Measurements from ENCODE around the gene KIF20B.

KIF20B gene

GRCh38 chr10:89701242-89702120, at the start of gene KIF20B:
Gene KIF20B, plus strand, starts transcription at chr10:89701590. Its CDS starts 3,705 bp downstream, at chr10:89705295.
- DNase-seq = peak; percentile 96

GRCh38 chr10:89651916-89652573, 49.3 kb upstream of the KIF20B start:
- DNase-seq = no peak

GRCh38 chr10:89652806-89653370, 48.5 kb upstream of the KIF20B start:
- DNase-seq = no peak

- DNase-seq = no peak
These were observed 48.0 kb upstream of the KIF20B start for GRCh38 chr10:89653410-89653869.

- no peak for DNase-seq
These were observed 45.7 kb upstream of the KIF20B start for GRCh38 chr10:89655722-89656121.

GRCh38 chr10:89657302-89657701, 44.1 kb upstream of the KIF20B start:
- no peak for DNase-seq

- no peak for DNase-seq
These were observed 42.0 kb upstream of the KIF20B start for GRCh38 chr10:89659143-89660131.

GRCh38 chr10:89662596-89662995, 38.8 kb upstream of the KIF20B start:
- DNase-seq = no peak

- DNase-seq = no peak
These were observed 38.2 kb upstream of the KIF20B start for GRCh38 chr10:89663144-89663543.

- DNase-seq = no peak
These were observed 37.2 kb upstream of the KIF20B start for GRCh38 chr10:89664203-89664602.

GRCh38 chr10:89665302-89665701, 36.1 kb upstream of the KIF20B start:
- no peak for DNase-seq

- no peak for DNase-seq
These were observed 35.3 kb upstream of the KIF20B start for GRCh38 chr10:89666138-89666537.

GRCh38 chr10:89668386-89669071, 32.9 kb upstream of the KIF20B start:
- DNase-seq = no peak

GRCh38 chr10:89669985-89670384, 31.4 kb upstream of the KIF20B start:
- DNase-seq = no peak

GRCh38 chr10:89670926-89671325, 30.5 kb upstream of the KIF20B start:
- no peak for DNase-seq

GRCh38 chr10:89677341-89677740, 24.0 kb upstream of the KIF20B start:
- DNase-seq = no peak

GRCh38 chr10:89679986-89680385, 21.4 kb upstream of the KIF20B start:
- no peak for DNase-seq

- no peak for DNase-seq
These were observed 17.5 kb upstream of the KIF20B start for GRCh38 chr10:89683883-89684282.

- no peak for DNase-seq
These were observed 16.8 kb upstream of the KIF20B start for GRCh38 chr10:89684604-89685003.

- DNase-seq = peak; percentile 27
These were observed 15.5 kb upstream of the KIF20B start for GRCh38 chr10:89685936-89686335.

GRCh38 chr10:89690027-89690426, 11.4 kb upstream of the KIF20B start:
- no peak for DNase-seq

- DNase-seq = no peak
These were observed 9.0 kb upstream of the KIF20B start for GRCh38 chr10:89692416-89692815.
